ENCODE results near the gene POU2F1.
A peak's percentile ranks its signal among the peaks of the same experiment; 100 is the strongest.

Gene POU2F1

GRCh38 chr1:167212025-167212424 lies 8.7 kb upstream of the POU2F1 start:
- Histone ChIP-seq H3K27me3 (ENCODE audit: insufficient read depth, insufficient read length) (no peaks in the 10 kb centered on the region), H3K4me1 (ENCODE audit: insufficient read depth, insufficient read length) (no peaks in the 10 kb centered on the region), H3K4me3 (ENCODE audit: insufficient read length, low read depth) (no peak overlapping the region), H3K9me3 (ENCODE audit: insufficient read depth, low read length) (peaks cover 30% of the 10 kb centered on the region; the same call in 1 of the 2 replicates), H3K9ac (ENCODE audit: insufficient read length, low read depth) (no peak overlapping the region), H3K36me3 (ENCODE audit: insufficient read depth, insufficient read length, low read length) (no peaks in the 10 kb centered on the region)
- DNase-seq (ENCODE audit: low read depth, low spot score) = no peak
- TF ChIP-seq SUZ12 (IDR thresholded peaks at IDR 0.05; ENCODE audit: extremely low read depth, insufficient read depth, insufficient read length) (no peak), YY1 (IDR thresholded peaks at IDR 0.05; ENCODE audit: insufficient read depth, insufficient read length) (no peak), ZNF274 (IDR thresholded peaks at IDR 0.05; ENCODE audit: low read depth, low read length) (no peak)

- Histone ChIP-seq H3K4me3 (ENCODE audit: insufficient read length, low read depth) (no peak overlapping the region), H3K9ac (ENCODE audit: insufficient read length, low read depth) (no peak overlapping the region), H3K9me3 (ENCODE audit: insufficient read depth, low read length) (peaks cover 13% of the 10 kb centered on the region; the same call in 1 of the 2 replicates), H3K27me3 (ENCODE audit: insufficient read depth, insufficient read length) (no peaks in the 10 kb centered on the region), H3K4me1 (ENCODE audit: insufficient read depth, insufficient read length) (no peaks in the 10 kb centered on the region), H3K36me3 (ENCODE audit: insufficient read depth, insufficient read length, low read length) (no peaks in the 10 kb centered on the region)
- no peak for DNase-seq (ENCODE audit: low read depth, low spot score)
- no peak for TF ChIP-seq ZNF274 (IDR thresholded peaks at IDR 0.05; ENCODE audit: low read depth, low read length)
- TF ChIP-seq YY1 (IDR thresholded peaks at IDR 0.05; ENCODE audit: insufficient read depth, insufficient read length) = no peak
- TF ChIP-seq SUZ12 (IDR thresholded peaks at IDR 0.05; ENCODE audit: extremely low read depth, insufficient read depth, insufficient read length) = no peak
Measured at GRCh38 chr1:167216809-167217208, 3.9 kb upstream of the POU2F1 start.

- Histone ChIP-seq H3K36me3 (ENCODE audit: insufficient read depth, insufficient read length, low read length) (no peaks in the 10 kb centered on the region), H3K4me3 (ENCODE audit: insufficient read length, low read depth) (peak overlapping the region; percentile 85), H3K9me3 (ENCODE audit: insufficient read depth, low read length) (peaks cover 13% of the 10 kb centered on the region; the same call in 1 of the 2 replicates), H3K4me1 (ENCODE audit: insufficient read depth, insufficient read length) (peaks cover 3% of the 10 kb centered on the region), H3K9ac (ENCODE audit: insufficient read length, low read depth) (peak overlapping the region; percentile 94), H3K27me3 (ENCODE audit: insufficient read depth, insufficient read length) (no peaks in the 10 kb centered on the region)
- no peak for DNase-seq (ENCODE audit: low read depth, low spot score)
- no peak for TF ChIP-seq SUZ12 (IDR thresholded peaks at IDR 0.05; ENCODE audit: extremely low read depth, insufficient read depth, insufficient read length)
Measured at GRCh38 chr1:167219194-167219593, 1.5 kb upstream of the POU2F1 start.

GRCh38 chr1:167219646-167220536 lies 795 bp upstream of the POU2F1 start:
- Histone ChIP-seq H3K4me3 (ENCODE audit: insufficient read length, low read depth) (peak overlapping the region; percentile 85), H3K36me3 (ENCODE audit: insufficient read depth, insufficient read length, low read length) (no peaks in the 10 kb centered on the region), H3K27me3 (ENCODE audit: insufficient read depth, insufficient read length) (no peaks in the 10 kb centered on the region), H3K4me1 (ENCODE audit: insufficient read depth, insufficient read length) (peaks cover 3% of the 10 kb centered on the region), H3K9ac (ENCODE audit: insufficient read length, low read depth) (peak overlapping the region; percentile 94), H3K9me3 (ENCODE audit: insufficient read depth, low read length) (peaks cover 13% of the 10 kb centered on the region; the same call in 1 of the 2 replicates)
- peak; percentile 95 for DNase-seq (ENCODE audit: low read depth, low spot score)
- TF ChIP-seq SUZ12 (IDR thresholded peaks at IDR 0.05; ENCODE audit: extremely low read depth, insufficient read depth, insufficient read length) (no peak), ZNF274 (IDR thresholded peaks at IDR 0.05; ENCODE audit: low read depth, low read length) (no peak), YY1 (IDR thresholded peaks at IDR 0.05; ENCODE audit: insufficient read depth, insufficient read length) (no peak)

- Histone ChIP-seq H3K4me3 (ENCODE audit: insufficient read length, low read depth) (peak overlapping the region; percentile 69), H3K4me1 (ENCODE audit: insufficient read depth, insufficient read length) (peaks cover 3% of the 10 kb centered on the region), H3K27me3 (ENCODE audit: insufficient read depth, insufficient read length) (no peaks in the 10 kb centered on the region), H3K36me3 (ENCODE audit: insufficient read depth, insufficient read length, low read length) (no peaks in the 10 kb centered on the region), H3K9ac (ENCODE audit: insufficient read length, low read depth) (peak overlapping the region; percentile 89), H3K9me3 (ENCODE audit: insufficient read depth, low read length) (peaks cover 8% of the 10 kb centered on the region; the same call in 1 of the 2 replicates)
- TF ChIP-seq SUZ12 (IDR thresholded peaks at IDR 0.05; ENCODE audit: extremely low read depth, insufficient read depth, insufficient read length) (no peak), ZNF274 (IDR thresholded peaks at IDR 0.05; ENCODE audit: low read depth, low read length) (no peak), YY1 (IDR thresholded peaks at IDR 0.05; ENCODE audit: insufficient read depth, insufficient read length) (no peak)
- no peak for DNase-seq (ENCODE audit: low read depth, low spot score)
Measured at GRCh38 chr1:167221126-167221737, 546 bp downstream of the POU2F1 start.

GRCh38 chr1:167221738-167222610 lies 1.3 kb downstream of the POU2F1 start:
- no peaks in the 10 kb centered on the region for H3K36me3 ChIP-seq (ENCODE audit: insufficient read depth, insufficient read length, low read length)
- no peaks in the 10 kb centered on the region for H3K27me3 ChIP-seq (ENCODE audit: insufficient read depth, insufficient read length)
- H3K4me1 ChIP-seq (ENCODE audit: insufficient read depth, insufficient read length) = peaks cover 3% of the 10 kb centered on the region
- H3K9me3 ChIP-seq (ENCODE audit: insufficient read depth, low read length) = peaks cover under 1% of the 10 kb centered on the region; the same call in 1 of the 2 replicates
- TF ChIP-seq ZNF274 (IDR thresholded peaks at IDR 0.05; ENCODE audit: low read depth, low read length) (no peak), YY1 (IDR thresholded peaks at IDR 0.05; ENCODE audit: insufficient read depth, insufficient read length) (no peak), SUZ12 (IDR thresholded peaks at IDR 0.05; ENCODE audit: extremely low read depth, insufficient read depth, insufficient read length) (no peak)
- H3K9ac ChIP-seq (ENCODE audit: insufficient read length, low read depth) = peak overlapping the region; percentile 89
- peak overlapping the region; percentile 69 for H3K4me3 ChIP-seq (ENCODE audit: insufficient read length, low read depth)
- DNase-seq (ENCODE audit: low read depth, low spot score) = no peak
